ENCODE data around the gene FBXO21.
A peak's percentile ranks its signal among the peaks of the same experiment; 100 is the strongest.

FBXO21 gene

DNA sequence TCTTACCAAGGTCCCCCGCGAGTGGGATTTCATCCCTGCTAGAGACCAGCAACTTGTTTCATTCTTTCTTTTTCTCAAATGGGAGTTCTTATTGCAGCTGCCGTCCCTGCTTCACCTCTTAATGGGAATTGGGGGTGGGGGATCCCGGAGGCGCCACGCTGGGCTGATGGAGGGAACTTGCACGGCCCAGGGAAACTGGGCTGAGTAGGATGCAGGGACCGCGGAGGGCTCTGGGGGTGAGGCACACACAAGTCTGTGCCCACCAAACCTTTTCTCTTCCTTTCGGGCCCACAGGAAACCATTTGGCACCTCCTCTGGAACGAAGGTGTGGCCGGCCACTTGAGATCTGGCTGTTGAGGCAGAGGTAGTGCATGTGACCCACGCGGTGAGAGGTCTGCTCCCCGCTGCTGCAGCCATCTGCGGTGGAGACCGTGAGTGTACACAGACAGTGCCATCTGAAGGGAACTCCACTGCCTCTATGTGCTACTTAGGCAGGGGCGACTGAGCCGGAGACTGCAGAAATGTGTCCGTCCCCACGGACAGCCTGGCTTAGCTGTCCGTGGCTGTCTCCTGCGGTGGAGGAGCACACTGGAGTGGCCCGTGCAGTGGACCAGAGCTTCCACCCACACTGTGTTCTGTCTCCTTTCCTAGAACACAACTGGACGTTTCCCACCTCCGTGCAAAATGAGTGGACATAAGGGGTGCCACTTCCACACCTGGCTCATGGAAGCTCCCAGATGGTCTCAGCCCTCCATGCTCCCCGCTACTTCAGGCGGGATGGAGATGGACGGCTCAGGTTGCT is 49.0 kb downstream of the FBXO21 start:
- DNase-seq: no peak

DNA sequence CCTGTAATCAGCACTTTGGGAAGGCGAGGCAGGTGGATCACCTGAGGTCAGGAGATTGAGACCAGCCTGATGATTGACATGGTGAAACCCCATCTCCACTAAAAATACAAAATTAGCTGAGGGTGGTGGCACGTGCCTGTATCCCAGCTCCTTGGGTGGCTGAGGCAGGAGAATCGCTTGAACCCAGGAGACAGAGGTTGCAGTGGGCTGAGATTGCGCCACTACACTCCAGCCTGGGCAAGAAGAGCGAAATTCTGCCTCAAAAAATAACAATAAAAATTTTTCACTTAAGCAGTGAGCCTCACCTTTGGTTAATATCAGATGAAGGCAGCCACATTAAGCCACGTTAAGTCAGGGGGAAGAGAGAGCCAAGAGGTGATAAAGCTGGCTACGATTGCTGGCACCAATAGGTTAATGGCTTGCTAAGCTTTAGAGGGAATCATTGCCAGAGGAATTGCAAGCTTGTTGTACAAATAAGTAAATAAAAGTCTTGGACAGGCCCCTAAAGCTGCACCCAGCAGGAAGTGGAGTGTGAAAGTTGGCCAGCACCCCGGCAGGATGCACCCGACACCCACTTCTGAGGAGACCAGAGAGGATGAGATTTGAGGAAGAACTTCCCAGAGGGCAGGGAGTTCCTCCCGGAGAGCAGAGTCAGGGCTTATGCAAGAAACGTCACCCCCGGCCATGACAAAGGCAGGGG is 49.7 kb downstream of the FBXO21 start:
- no peak for DNase-seq

DNA sequence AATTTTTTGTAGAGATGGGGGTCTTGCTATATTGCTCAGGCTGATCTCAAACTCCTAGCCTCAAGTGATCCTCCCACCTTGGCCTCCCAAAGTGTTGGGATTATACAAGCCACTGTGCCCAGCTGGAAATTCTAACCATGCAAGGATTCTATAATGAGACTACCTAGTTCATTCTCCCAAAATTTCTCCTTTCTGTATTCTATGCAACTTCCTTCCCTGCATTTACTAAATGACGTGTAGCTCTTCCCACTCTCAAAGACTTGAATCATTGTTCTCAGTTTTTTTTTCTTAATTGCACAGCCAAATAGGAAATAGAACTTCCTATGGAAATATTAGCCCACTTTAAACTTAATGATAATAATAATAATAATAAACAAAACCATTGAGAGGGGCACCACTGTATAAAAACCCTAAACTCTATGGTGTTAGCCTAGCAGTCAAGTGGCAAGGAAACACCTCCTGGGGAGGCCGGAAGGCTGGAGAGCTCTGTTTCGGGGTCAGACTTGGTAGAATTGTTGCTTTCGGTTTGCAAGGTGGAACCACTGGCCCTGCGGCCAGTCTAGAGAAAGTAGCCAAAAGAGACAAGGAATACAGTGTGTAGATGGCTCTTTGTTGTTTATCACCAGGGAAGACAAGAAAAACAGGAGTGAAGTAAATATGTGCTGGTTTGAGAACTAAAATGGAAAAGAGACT is 51.1 kb downstream of the FBXO21 start:
- no peak for DNase-seq

DNA sequence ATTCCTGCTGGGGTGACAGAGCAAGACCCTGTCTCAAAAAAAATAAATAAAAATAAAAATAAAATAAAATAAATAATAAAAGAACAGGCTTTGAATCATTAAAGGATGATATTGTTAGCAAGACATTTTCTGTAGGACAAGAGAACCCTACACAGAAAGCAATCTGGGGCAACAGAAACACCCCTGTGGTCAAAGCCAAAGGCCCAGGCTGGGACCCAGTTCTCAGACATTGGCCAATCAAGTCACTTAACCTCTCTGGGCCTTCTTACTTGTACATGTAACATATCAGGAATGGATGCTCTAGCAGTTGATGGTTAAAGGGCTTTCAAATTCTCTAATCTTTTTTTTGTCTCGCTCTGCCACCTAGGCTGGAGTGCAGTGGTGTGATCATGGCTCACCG is 55.5 kb downstream of the FBXO21 start:
- no peak for DNase-seq

DNA sequence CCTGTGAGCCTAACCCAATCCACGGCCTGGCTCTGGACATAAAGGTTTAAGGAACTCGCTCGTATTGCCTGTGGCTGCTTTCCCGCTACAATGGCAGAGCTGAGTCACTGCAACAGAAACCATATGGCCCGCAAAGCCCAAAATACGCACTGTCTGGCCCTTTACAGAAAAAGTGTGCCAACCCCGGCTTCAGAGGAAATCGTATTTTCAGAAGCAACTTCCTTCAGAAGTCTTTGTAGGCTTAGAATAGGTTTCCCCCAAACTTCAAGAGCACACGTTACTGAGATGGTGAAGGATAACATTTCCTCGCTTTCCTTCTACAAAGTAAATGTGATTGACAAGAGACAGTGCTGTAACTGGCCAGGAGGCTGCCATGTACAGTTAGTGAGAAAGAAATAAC is 56.2 kb downstream of the FBXO21 start:
- no peak for DNase-seq

DNA sequence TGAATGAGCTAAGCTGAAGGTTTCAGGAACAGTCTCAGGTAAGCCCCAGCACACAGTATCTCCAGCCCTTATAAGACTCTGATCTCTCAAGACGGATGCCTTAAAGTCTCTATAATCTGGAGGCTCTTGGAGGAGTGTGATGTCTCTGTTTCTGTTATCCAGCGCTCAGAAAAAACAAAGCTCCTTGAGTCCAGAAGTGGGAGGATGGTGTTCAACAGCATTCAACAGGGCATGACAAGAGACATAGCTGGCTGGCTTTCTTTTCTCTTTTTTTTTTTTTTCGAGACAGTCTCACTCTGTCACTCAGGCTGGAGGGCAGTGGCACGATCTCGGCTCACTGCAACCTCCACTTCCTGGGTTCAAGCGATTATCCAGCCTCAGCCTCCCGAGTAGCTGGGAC is 59.5 kb downstream of the FBXO21 start:
- no peak for DNase-seq

DNA sequence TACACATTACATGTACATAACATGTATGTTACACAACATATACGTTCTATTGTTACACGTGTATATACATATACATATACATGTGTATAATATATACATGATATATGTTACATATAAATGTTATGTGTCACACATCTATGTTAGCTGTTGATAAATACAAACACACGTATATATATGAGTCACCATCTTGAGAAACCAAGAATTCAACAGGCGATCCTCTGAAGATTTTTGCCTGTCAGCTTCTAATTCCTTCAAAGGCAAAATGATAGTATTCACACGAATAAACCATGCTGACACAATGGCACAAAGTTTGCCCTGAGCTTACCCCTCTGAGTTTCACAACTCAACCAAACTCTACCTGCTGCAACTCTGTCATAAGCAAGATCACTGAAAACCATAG is 60.9 kb downstream of the FBXO21 start:
- no peak for DNase-seq

DNA sequence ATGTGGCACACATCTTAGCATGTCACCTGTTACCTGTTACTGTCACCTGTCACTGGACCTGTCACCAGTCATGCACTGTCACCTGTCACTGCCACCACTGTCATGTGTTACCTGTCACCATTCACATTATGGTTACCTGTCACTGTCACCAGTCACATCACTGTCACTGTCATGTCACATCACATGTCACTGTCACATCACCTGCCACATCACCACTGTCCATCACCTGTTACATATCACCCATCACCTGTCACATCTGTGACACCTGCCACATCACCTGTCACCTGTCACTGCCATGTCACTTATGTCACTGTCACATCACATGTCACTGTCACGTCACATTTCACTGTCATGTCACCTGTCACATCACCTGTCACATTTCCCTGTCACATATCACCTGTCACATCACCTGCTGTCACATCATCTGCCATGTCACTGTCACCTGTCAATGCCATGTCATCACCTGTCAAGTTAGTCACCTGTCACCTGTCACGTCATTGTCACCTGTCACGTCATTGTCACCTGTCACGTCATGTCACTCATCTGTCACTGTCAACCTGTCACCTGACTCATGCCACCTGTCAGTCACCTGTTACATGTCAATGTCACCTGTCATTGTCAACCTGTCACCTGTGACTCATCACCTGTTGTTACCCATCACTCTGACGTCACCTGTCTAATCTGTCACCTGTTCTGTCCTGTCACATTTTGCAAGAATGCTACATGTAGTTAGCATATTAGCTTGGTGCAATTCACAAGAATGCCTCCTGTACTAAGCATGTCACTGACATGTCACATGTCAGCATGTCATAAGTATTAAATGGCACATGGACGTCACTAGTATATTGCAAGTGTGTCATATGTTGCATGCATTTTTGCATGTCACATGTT is 62.1 kb downstream of the FBXO21 start:
- DNase-seq: peak in 1 of 56 donors; percentile 21

DNA sequence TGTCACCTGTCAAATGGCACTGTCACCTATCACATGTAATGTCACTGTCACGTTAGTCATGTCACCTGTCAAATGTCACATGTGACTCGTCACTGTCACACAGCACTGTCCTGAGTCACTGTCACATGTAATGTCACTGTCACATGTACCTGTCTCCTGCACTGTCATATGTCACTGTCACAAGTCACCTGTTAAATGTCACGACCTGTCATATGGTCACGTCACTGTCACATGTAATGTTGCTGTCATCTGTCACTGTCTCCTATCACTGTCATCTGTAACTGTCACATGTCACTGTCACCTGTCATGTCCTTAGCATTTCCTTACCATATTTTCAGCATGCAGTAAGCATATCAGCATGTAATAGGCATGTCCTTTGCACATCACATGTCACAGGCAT is 63.9 kb downstream of the FBXO21 start:
- no peak for DNase-seq

DNA sequence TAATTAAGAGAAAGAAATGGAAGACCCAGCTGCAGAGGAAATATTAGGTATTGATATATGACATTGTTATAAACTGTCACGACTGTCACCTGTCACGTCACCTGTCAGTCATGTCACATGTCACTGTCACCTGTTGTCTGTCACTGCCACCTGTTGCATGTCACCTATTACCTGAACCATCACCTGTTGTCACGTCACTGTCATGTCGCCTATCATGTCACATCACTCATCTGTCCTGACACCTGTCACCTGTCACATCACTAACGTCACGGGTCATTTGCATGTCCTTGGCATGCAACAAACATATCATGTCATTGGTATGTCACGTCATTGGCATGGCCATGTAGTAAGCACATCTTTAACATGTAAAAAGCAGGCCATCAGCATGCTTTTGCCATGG is 64.5 kb downstream of the FBXO21 start:
- DNase-seq: peak in 1 of 56 donors; percentile 37

DNA sequence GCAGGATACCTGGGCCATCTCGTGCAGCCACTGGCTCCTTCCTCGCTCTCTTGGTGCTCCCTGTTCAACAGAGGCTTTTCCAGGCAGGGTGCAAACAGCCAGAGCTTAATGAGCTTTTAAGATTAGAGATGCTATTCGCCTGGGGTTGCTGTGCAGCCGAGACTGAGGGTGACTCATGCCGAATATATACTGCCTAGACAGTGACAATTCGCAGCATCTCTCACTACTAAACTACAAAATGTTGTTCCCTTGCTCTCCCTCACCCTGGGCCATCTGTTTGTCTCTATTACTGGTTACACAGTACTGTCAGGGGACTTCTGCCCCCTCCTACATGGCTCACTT is 65.0 kb downstream of the FBXO21 start:
- DNase-seq: peak in 25 of 56 donors; percentile 10 to 64 (median 29)

DNA sequence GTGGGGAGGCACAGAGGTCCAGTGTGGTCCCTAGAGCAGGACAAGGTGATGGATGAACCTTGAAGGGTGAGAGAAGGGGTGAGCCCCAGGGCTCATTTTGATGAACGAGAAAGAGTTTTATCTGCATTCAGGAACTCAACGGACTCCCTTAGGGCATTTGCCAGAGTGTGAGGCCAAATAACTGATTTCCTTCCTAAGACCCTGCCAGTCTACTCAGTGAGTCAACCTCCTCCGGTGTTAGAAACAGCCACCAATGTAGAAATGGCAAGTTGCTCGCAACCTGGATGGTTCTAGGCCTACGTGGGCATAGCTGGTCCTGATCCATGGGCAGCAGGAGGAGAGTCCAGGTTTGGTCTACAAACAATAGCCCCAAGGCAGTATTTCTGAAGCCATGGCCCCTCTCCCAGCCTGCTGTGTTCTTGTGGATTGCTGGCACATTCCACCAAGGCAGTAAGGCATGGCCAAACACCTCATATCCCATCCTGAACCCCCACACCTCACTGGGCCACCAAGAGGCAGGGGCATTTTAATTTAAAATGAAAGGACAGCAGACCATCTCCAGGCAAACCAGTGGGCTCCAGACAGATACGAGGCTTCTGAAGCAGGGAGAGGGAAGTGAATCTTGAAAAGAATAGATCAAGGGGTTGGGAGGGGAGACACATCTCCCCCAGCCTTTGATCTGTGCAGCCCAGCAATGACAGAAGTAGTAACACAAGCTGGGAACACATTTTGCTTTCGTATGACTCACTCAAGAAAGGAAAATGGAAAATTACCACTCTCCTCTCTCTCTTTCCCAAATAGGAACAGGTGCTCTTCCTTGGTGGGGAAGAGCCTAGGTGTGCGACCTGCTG is 65.6 kb downstream of the FBXO21 start:
- DNase-seq: no peak

DNA sequence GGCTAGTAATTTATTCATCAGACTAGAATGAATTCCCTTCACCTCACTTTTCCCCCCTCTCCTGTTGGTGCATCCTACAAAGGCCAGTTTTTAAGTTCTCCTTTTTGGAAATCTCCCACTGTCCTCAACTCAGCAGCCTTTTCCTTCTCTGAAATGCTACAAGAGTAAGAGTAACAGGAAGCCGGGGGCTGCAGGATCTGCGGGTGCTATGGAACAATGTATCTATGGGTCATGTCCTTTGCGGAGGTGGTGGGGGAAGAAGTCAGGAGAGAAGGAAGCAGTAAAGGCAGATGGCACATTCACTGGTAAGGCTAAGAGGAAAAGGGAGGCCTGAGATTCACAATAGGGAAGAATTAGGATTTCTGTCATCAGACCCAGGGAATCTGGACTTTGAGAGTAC is 68.8 kb downstream of the FBXO21 start:
- DNase-seq: peak in 4 of 56 donors; percentile 17 to 24 (median 17)

DNA sequence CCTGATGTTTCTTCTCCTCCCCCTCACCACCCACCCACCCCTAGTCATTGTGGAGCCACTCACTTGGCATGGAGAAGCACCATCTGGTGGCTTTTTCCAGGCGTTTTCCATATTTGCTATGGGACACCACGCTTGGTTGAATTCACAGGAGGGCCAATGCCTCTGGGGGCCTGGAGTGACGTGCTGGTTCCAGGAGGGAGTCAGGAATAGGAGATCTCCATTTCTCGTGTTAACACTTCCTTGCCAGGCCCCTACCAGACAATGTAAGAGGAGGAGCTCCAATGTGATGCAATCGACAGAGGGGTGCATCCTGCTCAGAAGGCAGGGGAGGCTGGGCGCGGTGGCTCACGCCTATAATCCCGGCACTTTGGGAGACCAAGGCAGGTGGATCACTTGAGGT is 69.5 kb downstream of the FBXO21 start:
- no peak for DNase-seq

DNA sequence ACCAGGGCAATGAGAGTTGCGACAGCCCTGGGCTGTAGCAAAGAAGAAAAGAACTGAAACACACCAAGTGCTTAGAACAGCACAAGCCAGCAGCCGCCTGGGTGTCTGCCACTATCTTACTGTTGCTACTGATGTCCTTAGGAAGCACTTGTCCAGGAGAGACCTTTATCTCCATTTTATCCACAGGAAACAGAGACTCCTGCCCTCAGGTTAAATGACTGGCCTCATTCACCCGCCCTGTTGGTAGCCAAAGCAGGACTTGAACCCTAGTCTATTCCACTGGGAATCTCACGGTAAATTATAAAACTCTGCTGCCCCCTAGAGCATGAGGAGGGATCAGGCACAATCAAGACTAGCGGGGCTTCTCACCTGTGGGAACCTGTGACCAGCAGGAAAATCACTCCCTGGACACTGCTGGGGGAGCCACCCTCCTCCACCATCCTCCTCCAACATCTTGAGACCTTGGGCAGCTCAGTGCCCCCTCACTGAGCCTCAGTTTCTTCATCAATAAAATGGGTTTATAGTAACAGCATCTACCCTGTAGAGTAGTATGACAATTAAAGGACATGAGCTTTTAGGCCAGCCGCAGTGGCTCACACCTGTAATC is 70.6 kb downstream of the FBXO21 start:
- peak in 4 of 56 donors; percentile 15 to 59 (median 19) for DNase-seq

DNA sequence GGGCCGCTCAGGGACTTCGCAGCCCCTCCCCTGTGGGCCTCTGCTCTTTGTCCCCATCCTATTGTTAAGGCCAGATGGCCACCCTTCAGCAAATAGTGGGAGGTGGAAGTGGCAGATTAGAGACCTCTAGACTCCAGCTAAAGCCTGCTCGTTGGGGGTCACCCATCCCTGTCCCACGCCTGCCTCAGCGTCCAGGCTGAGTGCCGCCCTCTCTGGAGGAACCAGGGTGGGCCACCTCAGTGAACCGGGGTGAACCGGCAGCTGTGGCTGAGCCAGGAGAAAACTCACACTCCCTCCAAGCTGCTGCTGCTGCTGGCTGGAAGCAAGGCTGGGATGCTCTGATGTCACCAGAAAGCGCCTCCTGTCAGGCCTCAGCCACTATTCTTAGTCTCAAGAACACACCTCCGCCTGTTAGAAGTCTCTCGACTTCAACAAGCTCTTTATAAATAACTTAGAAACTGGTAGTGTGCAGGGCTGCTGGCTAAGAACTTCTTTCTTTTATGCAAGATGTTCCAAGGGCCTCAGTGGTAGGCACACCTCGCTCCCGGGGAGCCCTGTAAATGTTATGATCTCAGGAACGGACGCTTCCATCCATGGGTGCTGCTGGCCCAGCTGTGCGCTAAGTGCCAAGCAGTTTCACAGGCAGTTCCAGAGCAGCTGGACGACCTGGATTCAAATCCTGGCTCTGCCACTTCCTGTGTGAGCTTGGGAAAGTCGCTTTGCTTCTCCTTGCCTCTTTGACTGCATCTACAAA is 71.3 kb downstream of the FBXO21 start:
- DNase-seq: peak in 38 of 56 donors; percentile 8 to 81 (median 41)

DNA sequence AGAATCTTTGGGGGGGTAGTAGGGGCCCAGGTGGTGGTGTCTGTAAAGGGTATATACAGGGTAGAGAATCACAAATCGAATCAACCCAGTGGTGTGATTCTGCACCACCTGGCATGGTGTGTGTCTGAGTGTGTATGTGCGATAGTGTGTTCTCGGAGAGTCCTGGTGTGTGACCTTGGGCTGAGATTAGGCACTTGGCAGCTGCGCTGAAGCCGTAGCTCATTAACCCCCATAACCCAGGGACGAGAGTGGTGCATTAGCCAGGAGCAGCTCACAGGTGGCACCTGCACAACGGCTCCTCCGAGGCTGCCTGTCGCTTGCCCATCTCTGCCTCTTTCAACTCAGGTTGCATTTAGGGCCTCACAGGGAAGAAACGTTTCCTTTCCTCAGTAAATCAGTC is 75.5 kb downstream of the FBXO21 start:
- no peak for DNase-seq

DNA sequence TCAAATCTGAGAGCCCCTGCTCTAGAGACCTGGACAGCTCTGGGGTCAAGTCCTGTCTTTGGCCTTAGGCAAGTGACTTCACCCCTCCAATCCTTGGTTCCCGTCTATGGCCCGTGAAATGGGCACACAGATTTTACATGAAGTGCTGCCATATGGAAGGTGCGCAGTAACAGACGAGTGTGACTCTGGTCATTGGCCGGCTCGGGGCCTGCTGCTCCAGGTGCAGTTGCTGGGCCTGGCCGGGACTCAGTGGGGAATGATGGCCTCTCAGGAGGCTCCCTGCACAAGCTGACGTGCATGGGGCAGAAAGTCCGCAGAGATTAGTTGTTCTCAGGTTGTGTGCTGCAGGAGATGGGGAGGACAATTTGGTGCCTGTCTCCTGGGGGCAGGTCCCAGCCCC is 77.0 kb downstream of the FBXO21 start:
- DNase-seq: no peak
